T follicular helper cell (primary cell): ENCODE data around the gene DERL3.
"Not testable (repeated sequence)": the region's sequence is repeated elsewhere in the genome, so short reads cannot be mapped to it uniquely, and the experiment has no call there.

Source experiments
- DNase-seq: peaks from one replicate; pipeline ENCODE4 v3.0.0-alpha.2; 2020; ENCODE audit warnings: low read depth
- total RNA-seq, 2 experiments: gene quantifications; one replicate each; lab custom pipeline; 2026; lab: John Stamatoyannopoulos, UW

DERL3 gene
- 1.5 to 4.2 reads per million in 2 experiments for total RNA-seq

- peak; percentile 88 for DNase-seq
Measured at GRCh38 chr22:23838681-23839468, at the start of gene DERL3. Gene DERL3, minus strand, starts transcription at chr22:23839006. Its CDS starts 19 bp downstream, at chr22:23838987.

- DNase-seq: no peak
Measured at GRCh38 chr22:23884140-23884539, 45.3 kb upstream of the DERL3 start.

DNA sequence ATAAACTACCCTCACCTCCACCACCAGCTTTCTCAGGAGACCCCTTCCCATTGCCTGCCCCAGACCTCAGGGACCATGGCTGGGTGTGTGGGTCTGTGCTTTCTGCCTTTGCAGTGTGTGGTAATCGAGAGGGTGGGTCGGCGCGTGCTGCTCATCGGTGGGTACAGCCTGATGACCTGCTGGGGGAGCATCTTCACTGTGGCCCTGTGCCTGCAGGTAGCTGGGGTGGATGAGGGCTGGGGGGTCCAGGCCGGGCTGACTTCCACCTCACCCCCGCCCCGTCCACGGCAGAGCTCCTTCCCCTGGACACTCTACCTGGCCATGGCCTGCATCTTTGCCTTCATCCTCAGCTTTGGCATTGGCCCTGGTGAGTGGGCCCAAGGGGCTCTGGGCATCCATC, 44.9 kb upstream of the DERL3 start:
- DNase-seq: no peak

- no peak for DNase-seq
Measured at GRCh38 chr22:23882370-23882769, 43.6 kb upstream of the DERL3 start.

GRCh38 chr22:23878219-23878618, 39.4 kb upstream of the DERL3 start:
- DNase-seq: no peak

GRCh38 chr22:23877566-23877965, 38.8 kb upstream of the DERL3 start:
- no peak for DNase-seq

DNA sequence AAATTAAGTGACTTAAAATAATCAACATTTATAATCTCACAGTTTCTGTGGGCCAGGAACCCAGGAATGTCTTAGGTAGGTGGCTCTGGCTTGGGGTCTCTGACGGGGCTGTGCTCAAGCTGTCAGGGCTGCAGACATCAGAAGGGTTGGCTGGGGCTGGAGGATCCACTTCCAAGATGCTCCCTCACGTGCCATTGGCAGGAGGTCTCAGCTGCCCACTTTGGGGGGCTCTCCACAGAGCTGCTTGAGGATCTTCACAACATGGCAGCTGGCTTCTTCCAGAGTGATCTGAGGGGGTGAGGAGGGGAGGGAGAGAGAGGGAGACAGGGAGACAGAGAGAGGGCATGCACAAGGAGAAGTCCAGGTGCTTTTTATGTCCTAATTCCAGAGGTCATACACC, 37.0 kb upstream of the DERL3 start:
- no peak for DNase-seq

DNA sequence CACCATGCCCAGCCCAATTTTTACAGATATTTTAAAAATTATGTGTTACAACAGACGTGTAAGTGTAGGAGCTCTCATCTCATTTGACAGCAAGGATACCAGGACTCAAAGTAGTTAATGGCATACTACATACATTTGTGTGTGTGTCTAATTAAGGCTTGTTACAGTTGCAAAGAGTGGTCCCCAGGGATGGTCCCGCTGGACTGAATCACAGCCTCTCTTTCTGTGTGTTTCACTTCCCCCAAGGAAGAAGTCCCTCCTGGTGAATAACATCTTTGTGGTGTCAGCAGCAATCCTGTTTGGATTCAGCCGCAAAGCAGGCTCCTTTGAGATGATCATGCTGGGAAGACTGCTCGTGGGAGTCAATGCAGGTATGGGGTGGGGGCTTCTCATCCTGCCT, 36.1 kb upstream of the DERL3 start:
- no peak for DNase-seq

DNA sequence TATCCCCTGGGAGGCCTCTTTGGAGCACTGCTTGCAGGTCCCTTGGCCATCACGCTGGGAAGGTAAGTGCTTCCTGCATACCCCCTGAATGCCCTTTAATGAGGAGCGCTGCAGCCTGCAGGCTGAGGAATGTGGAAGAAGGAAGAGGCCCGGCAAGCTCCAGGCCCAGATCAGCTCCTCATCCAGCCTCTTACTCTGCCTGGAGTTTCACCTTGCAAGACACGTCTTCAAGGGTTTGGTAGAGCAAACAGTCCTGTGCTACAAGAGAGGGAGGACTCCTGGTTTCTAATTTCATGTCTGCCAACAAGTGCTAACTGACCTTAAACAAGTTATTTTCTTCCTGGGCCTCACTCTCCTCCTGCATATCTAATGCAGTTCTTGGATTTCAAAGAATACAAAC, 29.8 kb upstream of the DERL3 start:
- no peak for DNase-seq

GRCh38 chr22:23864499-23865154, 25.8 kb upstream of the DERL3 start:
- not testable (repeated sequence) for DNase-seq

DNA sequence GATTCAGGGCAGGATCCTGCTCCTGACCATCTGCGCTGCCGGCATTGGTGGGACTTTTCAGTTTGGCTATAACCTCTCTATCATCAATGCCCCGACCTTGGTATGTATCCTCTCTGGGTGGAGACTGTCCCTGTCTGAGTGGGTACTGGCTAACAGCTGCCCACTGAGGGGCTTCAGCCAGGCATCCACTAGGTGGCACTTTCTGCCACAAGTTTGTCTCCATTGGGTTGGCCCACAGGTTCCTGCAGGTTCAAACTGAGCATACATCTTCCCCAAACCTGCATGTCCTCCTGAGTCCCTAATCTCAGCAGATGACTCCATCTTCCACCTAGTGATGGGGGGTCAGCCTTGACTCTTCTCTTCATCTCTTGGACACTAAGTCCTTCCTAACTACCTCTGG, 23.3 kb upstream of the DERL3 start:
- DNase-seq: no peak

- DNase-seq: not testable (repeated sequence)
Measured at GRCh38 chr22:23860187-23860586, 21.4 kb upstream of the DERL3 start.

- DNase-seq: no peak
Measured at GRCh38 chr22:23859201-23859600, 20.4 kb upstream of the DERL3 start.

DNA sequence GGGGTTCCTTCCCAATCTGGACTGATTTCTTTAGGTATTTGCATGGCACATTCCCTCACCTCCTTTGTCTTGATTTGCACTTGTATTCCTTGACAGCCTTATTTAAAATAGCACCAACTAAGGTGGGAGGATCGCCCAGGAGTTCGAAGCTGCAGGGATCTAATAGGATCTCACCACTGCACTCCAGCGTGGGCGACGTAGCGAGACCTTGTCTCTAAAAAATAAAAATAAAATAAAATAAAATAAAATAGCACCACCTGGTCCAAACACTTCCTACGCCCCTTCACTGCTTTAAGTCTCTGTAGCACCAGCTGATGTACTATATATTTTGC, 19.6 kb upstream of the DERL3 start:
- DNase-seq: no peak

DNA sequence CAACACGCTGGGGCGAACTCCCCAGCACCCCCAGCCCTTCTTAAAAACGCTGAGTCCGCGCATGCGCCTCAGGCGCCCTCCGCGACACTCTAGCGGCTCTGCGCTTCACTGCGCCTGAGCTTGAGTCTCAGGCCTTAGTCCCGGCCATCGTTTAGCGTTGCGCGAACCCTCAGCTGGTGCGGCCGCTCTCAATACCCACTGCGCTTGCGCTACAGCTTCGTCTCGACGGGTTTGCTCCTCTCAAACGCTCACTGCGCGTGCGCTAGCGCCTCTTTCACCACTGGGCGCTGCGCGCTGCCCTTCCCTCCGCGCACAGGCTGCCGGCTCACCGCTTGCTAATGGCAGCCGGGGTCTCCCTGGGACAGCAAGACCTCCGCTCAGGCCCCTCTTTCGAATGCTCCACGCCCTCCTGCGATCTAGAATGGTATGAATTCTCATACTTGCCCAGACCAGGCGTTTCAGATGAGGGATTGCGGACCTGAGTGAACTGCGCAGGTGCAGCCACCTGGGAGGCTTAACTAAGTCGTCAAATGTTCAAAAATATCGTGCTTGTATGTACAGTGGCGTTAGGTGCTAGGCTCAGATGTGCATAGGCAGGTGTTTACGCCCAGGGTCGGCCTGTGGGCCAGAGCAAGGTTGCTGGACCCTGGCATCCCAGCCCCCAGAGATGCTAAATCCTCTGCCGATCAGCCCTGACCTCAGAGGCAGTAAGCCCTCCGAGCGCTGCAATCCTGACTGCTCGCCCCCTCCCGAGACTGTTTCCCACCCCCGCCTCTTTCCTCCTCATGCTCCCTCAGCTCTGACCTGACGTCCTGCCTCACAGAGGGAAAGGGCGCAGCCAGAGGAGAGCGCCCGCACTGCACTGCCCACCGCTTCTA, 19.0 kb upstream of the DERL3 start, which contains the start of gene SLC2A11:
Gene SLC2A11 (plus strand): TSS at position 270 of the 878 bp plus-strand sequence. CDS start 125 bp downstream, at position 395.
- peak; percentile 87 for DNase-seq

DNA sequence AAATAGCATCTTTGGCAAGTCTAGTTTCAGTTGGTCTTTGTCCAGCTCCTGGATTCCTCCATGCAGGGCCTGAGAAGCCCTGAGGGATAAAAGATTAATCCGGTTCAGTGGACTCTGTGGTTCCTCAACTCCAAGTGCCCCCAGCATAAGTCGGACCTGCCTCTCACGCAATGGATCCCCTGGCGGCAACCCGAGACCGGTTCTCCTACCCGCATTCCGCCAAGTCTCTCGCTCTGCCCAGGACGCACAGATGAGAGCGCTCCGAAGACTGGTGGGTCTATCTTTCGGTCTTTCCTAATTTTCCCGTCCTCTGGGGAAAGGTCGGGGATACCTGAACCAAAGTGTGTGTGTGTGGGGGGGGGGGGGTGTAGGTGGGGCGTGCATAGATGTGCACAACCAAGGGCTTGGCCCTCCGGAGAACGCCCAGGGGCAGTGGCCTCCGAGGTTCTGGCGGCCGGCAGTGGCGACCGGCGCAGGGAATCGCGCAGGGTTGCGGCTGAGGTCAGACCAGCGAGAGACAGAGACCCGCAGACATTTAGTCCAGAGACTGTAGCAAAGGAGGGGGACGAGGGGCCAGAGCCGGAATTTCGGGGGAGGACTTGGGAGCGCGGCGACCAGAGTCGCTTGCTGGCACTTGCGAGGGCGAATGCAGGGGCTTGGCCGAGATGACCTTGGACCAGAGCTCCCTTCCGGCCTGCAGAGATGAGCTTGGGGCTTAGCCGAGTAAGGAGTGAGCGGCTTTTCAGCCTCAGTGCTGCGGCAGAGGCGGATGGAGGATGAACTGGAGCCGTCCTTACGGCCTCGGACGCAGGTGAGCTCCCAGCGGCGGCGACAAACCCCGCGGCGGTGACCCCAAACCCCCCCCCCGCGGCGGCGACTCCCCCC, 18.2 kb upstream of the DERL3 start:
- no peak for DNase-seq

- no peak for DNase-seq
Measured at GRCh38 chr22:23850136-23850611, 11.4 kb upstream of the DERL3 start.

- peak; percentile 73 for DNase-seq
Measured at GRCh38 chr22:23849009-23850006, 10.5 kb upstream of the DERL3 start.

DNA sequence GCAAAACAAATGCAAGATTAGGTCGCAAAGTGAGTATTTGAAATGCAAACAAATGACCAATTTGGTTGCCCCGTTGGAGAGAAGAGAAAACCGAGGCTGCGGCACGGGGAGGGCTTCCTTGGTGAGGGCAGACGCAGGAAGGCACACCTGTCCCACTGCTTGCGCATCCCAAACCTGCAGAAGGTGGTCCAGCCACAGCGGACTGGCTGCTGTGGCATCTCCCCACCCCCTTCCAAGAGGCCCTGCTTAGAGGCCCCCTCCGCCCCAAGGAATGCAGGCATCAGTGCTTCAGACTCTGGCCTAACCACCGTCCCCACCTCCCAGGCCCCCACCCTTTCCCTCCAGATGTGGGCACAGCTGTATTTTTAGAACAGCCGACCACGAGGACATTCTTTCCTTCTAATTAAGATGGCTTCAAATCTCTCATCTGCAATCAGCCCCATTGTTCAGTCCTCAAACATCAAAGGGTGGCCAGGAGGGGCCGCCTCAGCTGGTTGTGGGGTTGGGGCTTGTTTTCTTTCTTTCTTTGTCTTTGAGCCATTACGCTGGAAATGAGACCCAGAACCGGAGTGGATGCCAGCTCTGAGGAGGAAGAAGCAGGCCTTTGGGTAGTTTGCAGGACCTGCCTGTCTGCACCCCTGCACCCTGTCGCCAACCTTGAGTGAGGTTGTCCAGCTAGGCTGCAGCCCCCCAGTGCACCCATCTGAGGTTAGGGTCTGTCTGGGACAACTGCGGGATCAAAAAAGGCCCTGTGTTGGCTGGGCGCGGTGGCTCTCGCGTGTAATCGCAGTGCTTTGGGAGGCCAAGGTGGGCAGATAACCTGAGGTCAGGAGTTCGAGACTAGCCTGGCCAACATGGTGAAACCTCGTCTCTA, 9.4 kb upstream of the DERL3 start:
- no peak for DNase-seq
